HG03378 (cell line): Measurements from ENCODE around the gene GPR137.

ENCODE experiments used
- ATAC-seq: cut with Tn5 transposase; IDR thresholded peaks from one replicate; pipeline ENCODE4 v1.9.1; 2021; ENCODE audit warnings: mild to moderate bottlenecking, moderate library complexity; ENCODE audit not compliant: unreplicated experiment

GPR137 gene

DNA sequence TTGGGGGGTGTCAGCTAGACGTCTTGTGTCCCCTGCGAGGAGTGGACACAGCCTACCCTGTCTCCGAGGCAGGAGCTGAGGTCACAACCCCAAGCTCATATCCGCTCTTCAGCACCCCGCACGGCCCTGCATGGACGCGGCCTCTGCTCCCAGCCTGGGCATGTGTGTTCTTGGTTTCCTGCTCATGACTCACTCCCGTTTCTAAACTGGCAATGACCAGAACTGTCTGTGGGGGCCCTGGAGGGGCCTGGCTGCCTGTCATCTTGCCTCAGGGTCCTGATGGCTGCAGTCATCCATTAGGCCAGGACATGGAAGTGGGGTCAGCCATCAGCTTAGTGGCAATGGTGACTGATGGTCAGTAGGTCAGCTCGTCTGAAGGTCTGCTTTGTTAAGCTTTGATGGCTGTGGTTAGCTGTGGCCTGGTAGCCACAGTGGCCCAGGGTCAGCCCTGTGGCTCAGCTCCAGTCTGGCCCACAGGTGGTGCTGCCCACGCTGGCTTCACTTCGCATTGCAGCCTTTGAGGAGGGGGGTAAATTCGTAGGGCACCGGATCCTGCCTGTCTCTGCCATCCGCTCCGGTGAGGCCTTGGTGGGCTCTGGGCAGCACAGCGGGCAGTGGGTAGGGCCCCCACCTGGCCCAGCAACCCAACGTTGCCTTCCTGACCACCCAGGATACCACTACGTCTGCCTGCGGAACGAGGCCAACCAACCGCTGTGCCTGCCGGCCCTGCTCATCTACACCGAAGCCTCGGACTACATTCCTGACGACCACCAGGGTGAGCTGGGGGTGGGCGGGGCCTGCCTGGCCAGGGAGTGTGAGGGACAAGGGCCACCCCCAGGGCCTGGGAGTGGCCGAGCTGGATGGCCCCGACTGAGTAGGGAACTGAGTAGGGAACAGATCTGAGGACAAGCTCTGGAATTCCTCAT lies 22.4 kb upstream of the GPR137 start:
- ATAC-seq: no peak

- no peak for ATAC-seq
Measured at GRCh38 chr11:64263947-64264317, 21.7 kb upstream of the GPR137 start.

DNA sequence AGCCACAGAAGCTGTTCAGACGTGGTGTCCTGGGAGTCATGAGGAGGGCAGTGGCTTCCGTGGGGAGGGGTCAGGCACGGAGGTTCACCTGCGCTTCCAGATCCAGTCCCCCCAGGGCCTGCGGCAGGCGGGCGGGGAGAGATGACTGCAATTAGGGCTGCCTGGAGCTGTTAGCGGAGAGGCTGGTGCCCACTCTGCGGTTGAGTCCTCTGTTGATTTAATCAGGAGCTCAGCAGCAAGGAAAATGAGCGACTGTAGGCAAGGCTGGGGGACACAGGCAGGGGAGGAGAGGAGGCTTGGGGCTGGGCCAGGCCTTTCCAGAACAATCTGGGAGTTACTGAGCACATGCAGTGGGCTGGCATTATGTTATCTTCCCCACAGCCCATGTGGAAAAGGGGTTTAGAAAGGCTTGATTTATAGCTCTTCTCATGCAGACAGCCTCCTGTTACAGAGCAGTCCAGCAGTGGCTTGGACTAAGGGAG lies 21.2 kb upstream of the GPR137 start:
- no peak for ATAC-seq

DNA sequence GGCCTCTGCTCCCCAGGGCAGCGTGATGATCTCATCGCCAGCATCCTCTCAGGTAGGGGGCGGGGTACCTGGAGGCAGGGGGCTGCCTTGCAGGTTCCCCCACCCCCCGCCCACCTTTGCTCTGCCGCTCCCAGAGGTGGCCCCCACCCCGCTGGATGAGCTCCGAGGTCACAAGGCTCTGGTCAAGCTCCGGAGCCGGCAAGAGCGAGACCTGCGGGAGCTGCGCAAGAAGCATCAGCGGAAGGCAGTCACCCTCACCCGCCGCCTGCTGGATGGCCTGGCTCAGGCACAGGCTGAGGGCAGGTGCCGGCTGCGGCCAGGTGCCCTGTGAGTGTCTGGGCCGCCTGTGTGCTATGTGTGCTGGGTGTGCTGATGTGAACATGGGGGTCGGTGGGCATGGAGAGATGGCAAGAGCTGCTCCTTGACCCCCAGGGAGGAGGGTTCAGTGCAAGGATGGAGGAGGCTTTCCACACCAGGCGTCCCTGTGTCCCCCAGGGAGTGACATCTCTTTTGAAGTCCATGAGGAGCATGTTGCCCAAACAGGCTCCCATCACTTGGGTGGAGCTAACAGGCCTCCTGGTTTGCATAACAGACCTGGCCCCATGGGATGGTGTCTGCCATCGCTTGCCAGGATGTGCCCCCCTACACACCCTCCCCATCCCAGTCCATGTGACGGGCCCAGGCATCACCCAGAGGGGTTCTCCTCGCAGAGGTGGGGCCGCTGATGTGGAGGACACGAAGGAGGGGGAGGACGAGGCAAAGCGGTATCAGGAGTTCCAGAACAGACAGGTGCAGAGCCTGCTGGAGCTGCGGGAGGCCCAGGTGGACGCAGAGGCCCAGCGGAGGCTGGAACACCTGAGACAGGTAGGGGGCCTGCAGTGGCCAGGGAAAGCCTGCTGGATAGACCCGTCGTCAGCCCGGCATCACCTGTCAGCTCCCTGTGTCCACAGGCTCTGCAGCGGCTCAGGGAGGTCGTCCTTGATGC lies 20.2 kb upstream of the GPR137 start:
- no peak for ATAC-seq

DNA sequence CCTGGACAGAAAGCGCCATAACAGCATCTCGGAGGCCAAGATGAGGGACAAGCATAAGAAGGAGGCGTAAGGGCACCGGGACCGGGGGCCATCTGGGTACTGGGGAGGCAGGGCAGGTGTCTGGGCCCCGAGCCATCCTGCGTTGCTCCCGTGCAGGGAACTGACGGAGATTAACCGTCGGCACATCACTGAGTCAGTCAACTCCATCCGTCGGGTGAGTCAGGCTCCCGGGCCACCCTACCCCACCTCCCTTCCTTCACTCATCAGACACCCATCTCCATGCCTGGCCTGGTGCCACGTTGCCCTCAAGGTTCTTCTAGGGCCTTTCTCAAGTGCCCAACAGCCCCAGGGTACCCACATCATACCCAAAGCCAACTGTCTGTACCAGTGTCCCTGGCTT lies 19.3 kb upstream of the GPR137 start:
- ATAC-seq: no peak

- ATAC-seq: no peak
Measured at GRCh38 chr11:64267207-64267945, 18.3 kb upstream of the GPR137 start.

- ATAC-seq: no peak
Measured at GRCh38 chr11:64268025-64268892, 17.4 kb upstream of the GPR137 start.

DNA sequence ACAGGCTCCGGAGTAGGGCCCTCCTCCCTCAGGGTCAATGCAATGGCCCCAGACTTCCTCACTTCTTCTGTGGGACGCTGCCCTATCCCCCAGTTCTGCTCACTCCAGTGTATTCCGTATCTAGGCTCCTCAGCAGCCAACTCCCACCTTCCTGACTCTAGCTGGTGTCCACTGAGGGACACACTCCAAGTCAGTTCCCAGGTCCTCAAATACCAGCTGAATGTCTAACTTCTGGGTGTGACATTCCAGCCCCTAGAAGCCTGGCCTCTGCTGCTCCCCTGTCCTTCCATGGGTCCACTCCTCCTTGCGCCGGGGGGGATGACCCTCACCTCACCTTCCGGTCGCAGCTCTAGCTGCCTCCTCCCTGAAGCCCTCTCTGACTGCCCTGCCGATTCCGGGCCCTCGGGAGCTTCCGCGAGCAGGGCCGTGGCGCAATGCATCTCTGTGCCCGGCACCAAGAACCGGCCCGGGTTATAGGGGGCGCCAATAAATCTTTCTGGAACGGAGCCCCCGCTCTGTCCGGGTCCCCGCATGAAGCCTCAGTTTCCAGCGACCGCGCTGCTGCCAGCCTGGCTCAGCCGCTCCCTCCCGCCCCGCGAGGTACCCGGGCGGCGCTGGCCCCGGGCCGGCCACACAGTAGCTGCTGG lies 16.6 kb upstream of the GPR137 start:
- ATAC-seq: peak; percentile 10

DNA sequence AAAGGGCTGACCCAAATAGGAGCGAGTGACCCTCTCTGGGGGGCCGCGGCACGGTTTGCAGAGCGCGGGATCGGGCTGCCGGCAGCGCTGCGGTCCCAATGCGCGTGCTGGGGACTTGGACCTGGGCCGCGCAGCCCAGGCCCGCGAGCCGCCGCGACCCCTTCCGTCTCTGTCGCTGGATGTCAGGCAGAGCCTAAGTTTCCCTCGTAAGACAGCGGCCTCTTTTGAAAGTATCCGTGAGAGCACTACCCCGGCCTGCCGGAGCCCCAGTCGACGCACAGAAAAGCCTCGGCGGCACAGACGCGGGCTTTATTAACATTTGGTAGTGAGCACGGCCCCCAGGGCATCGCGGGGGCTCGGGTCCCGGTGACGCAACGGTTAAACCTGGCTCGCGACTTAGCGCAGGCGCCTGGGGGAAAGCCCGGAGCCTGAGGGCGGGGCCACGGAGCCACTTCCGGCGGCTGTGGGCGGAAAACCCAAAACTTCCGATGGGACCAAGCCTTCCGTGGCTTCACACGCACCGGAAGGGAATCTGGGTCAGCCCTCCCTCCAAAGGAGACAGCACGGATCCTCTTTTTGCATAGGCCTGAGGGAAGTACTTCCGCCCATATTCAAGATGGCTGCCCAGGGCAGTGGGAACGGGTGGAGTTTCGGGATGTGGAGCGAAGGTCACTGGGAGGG lies 16.0 kb upstream of the GPR137 start:
- peak; percentile 76 for ATAC-seq

DNA sequence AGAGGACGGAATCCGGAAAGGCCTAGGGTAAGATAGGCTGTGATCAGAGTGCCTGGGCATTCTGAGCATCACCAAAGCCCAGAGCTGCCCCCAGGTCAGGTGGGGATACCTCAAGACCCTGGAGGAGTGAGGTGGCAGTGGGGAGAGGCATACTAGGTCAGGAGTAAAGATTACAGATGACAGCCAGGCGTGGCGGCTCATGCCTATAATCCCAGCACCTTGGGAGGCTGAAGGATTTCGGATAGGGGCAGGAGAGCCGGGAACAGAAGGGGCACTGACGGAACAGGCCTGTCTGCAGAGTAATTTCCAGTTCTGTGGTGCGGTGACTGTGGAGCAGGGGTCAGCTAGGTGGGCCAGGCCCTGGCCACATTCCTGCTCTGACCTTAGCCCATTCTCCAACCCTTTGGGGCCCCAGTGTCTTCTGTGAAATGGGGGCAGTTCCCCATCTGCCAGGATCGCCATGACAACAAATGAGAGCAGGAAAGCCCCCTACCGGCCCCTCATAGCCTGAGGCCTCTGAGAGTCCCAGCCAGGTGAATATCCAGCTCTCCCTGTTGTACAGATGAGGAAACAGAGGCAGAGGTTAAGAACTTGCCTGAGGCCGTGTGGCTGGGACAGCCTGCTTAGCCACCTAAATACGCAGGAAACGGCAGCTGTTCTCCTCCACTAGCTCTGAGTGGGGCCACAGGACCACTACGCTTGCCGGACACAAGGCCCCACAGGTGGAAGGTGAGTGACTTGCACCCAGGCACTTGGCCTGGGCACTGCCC lies 10.4 kb upstream of the GPR137 start:
- no peak for ATAC-seq

DNA sequence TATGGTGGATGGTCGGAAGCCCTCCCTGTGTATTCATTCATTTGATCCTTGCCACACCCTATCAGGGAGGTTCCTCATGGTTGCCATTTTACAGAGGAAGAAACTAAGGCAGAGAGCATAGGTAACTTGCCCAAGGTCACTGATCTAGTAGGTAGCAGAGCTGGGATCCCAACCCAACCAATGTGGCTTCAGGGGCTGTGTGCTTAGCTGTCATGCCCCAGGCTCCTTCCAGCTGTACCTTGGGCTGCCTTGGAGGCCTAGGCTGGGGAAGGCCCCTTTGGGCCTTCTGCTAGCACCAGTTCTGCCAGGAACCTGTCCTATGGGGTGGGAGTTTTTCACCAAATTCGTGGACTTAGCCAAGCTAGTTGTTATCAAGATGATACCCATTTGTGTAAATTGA lies 9.8 kb upstream of the GPR137 start:
- ATAC-seq: no peak

- no peak for ATAC-seq
Measured at GRCh38 chr11:64276653-64277431, 8.8 kb upstream of the GPR137 start.

GRCh38 chr11:64278576-64279190 lies 7.0 kb upstream of the GPR137 start:
- ATAC-seq: no peak

DNA sequence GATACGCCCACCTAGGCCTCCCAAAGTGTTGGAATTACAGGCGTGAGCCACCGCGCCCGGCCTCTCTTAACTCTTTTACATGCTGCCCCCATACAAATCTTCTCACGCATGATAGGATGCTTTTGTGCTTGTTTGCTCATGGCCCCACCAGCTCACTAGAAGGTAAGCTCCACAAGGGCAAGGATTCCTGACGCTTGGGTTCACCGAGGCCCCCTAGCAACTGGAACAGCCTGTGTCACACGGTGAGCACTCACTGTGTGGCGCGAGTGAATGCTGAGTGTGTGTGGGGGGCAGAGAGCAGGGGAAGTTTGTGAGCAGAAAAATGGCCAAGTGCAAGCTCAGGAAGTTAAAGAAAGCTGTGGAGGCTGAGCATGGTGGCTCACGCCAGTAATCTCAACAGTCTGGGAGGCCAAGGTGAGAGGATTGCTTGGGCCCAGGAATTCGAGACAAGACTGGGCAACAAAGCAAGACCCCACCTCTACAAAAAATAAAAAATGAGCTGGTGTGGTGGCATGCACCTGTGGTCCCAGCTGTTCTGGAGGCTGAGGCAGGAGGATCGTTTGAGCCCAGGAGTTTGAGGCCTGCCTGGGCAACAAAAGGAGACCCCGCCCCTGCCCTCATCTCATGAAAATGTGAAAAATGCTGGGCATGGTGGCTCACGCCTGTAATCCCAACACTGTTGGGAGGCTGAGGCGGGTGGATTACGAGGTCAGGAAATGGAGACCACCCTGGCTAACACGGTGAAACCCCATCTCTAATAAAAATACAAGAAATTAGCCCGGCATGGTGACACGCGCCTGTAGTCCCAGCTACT lies 3.5 kb upstream of the GPR137 start:
- no peak for ATAC-seq

GRCh38 chr11:64283092-64283491 lies 2.6 kb upstream of the GPR137 start:
- ATAC-seq: no peak
